ENCODE results near the gene SP6. TPM values are rescaled to one million over a fixed set of nuclear protein-coding genes. Genes with fewer than 3 reads are reported as not detected.

Gene SP6
- total and polyA plus RNA-seq, 3 donors from 2014 or later, result 0.31 to 0.79 (median 0.43) TPM

GRCh38 chr17:47883589-47884426, 32.8 kb upstream of the SP6 start:
- Histone ChIP-seq H3K36me3 (ENCODE audit: low read depth, missing control alignments) (no peaks in the 10 kb centered on the region), H3K27ac (no peak overlapping the region), H3K9me3 (no peaks in the 10 kb centered on the region), H3K4me3 (no peak overlapping the region), H3K4me1 (no peaks in the 10 kb centered on the region), H3K27me3 (no peaks in the 10 kb centered on the region)
- 64% methylated on average over 7 to 9 of the region's 9 CpGs for WGBS, 2 donors
- TF ChIP-seq POLR2A (IDR thresholded peaks at IDR 0.05), result no peak
- TF ChIP-seq CTCF (IDR thresholded peaks at IDR 0.05), result no peak
- no peak for DNase-seq
- intact Hi-C loops (cut with DNase I; ENCODE audit: low total_unique reads), result no loop called here

GRCh38 chr17:47882695-47883588, 32.0 kb upstream of the SP6 start:
- Histone ChIP-seq H3K27ac (no peak overlapping the region), H3K9me3 (no peaks in the 10 kb centered on the region), H3K4me3 (no peak overlapping the region), H3K36me3 (ENCODE audit: low read depth, missing control alignments) (no peaks in the 10 kb centered on the region), H3K4me1 (no peaks in the 10 kb centered on the region), H3K27me3 (no peaks in the 10 kb centered on the region)
- no peak for DNase-seq
- TF ChIP-seq CTCF (IDR thresholded peaks at IDR 0.05) (no peak), POLR2A (IDR thresholded peaks at IDR 0.05) (no peak)
- WGBS, 2 donors, result 80 to 83% methylated on average over 9 of the region's 9 CpGs
- intact Hi-C loops (cut with DNase I; ENCODE audit: low total_unique reads), result no loop called here

- no peaks in the 10 kb centered on the region for H3K4me1 ChIP-seq
- DNase-seq, result no peak
- TF ChIP-seq POLR2A (IDR thresholded peaks at IDR 0.05), result no peak
- no peak for TF ChIP-seq CTCF (IDR thresholded peaks at IDR 0.05)
- no peaks in the 10 kb centered on the region for H3K9me3 ChIP-seq
- H3K4me3 ChIP-seq, result no peak overlapping the region
- intact Hi-C loops (cut with DNase I; ENCODE audit: low total_unique reads), result no loop called here
- WGBS, 2 donors, result 61 to 68% methylated on average over 7 of the region's 7 CpGs
- no peaks in the 10 kb centered on the region for H3K36me3 ChIP-seq (ENCODE audit: low read depth, missing control alignments)
- H3K27me3 ChIP-seq, result no peaks in the 10 kb centered on the region
- H3K27ac ChIP-seq, result no peak overlapping the region
These were observed 31.3 kb upstream of the SP6 start for GRCh38 chr17:47882247-47882646.

GRCh38 chr17:47879776-47880454, 29.0 kb upstream of the SP6 start:
- no peaks in the 10 kb centered on the region for H3K36me3 ChIP-seq (ENCODE audit: low read depth, missing control alignments)
- DNase-seq, result no peak
- H3K27me3 ChIP-seq, result no peaks in the 10 kb centered on the region
- intact Hi-C loops (cut with DNase I; ENCODE audit: low total_unique reads), result no loop called here
- H3K4me3 ChIP-seq, result no peak overlapping the region
- no peak overlapping the region for H3K27ac ChIP-seq
- TF ChIP-seq CTCF (IDR thresholded peaks at IDR 0.05), result no peak
- TF ChIP-seq POLR2A (IDR thresholded peaks at IDR 0.05), result no peak
- no peaks in the 10 kb centered on the region for H3K4me1 ChIP-seq
- no peaks in the 10 kb centered on the region for H3K9me3 ChIP-seq
- 81 to 89% methylated on average over 8 of the region's 8 CpGs for whole genome bisulfite sequencing, 2 donors
